Pancreas (tissue), 10 donors: ENCODE data around the gene HNRNPM. TPM values are rescaled to one million over a fixed set of nuclear protein-coding genes. Genes with fewer than 3 reads are reported as not detected.

ENCODE experiments used
- ATAC-seq, 4 donors: fragments of 200-7000 bp; cut with Tn5 transposase; one replicate each; pipeline versions ENCODE4 v1.8.0 to v1.9.1; 2020; ENCODE audit warnings: mild to moderate bottlenecking in 4 of 4, moderate library complexity in 4 of 4
- DNase-seq, 6 donors: peaks; one replicate each; pipeline ENCODE4 v3.0.0-alpha.2; 2020
- FAIRE-seq: peaks from 2 replicates; lab custom pipeline; 2012; peaks lifted over from hg19 to GRCh38; lab: Jason Lieb, UNC
- H3K27ac ChIP-seq, 4 donors: fragments of 200-600 bp; sonication (generic); 1 replicate in 3 of 4; 2 replicates in 1 of 4; pipeline versions ENCODE4 v1.5.0 to v1.8.0; 2020
- H3K27me3 ChIP-seq, 4 donors: fragments of 200-600 bp; one replicate each; pipeline ENCODE4 v1.8.0; 2021
- H3K36me3 ChIP-seq, 3 donors: fragments of 200-600 bp; sonication (generic) in 1 of 3; one replicate each; pipeline versions ENCODE4 v1.5.0 to v1.8.0; 2020 to 2021
- H3K4me1 ChIP-seq, 3 donors: fragments of 200-600 bp; one replicate each; pipeline ENCODE4 v1.8.0; 2021
- H3K4me3 ChIP-seq, 4 donors: fragments of 200-600 bp; sonication (generic) in 2 of 4; one replicate each; pipeline versions ENCODE4 v1.5.0 to v1.8.0; 2020 to 2021
- H3K9me3 ChIP-seq, 4 donors: fragments of 200-600 bp; one replicate each; pipeline ENCODE4 v1.8.0; 2021
- WGBS, 2 donors: extraction: QIAGEN DNeasy Blood & Tissue Kit; methylation state at CpG; one replicate each; pipeline ENCODE4 v1.1.7; 2013; 5-methylcytosine and 5-hydroxymethylcytosine counted together
- intact Hi-C, 3 donors: fragments of 100-400 bp; cut with DNase I; formaldehyde crosslinking; loops; one replicate each; pipeline versions ENCODE4 v1.11.1 to v1.14.2; 2022
- polyA plus RNA-seq, 2 donors: library from polyadenylated mRNA; stranded (reverse); fragments of 200-250 nt; gene quantifications; one replicate each; pipeline ENCODE4 v1.2.3, GENCODE V29; 2013
- total RNA-seq, 6 donors: library from RNA; stranded (reverse); fragmentation: NEBNext Ultra II Directional in 4 of 6; extraction: Animal tissue kit (Norgen Biotek cat#: 25700) in 4 of 6; gene quantifications; one replicate each; pipeline versions ENCODE4 v1.2.1 to v1.2.4, GENCODE V29; 2021 to 2023
- TF ChIP-seq, protein P1 (sequence below), 4 donors: fragments of 200-600 bp; sonication (generic) in 3 of 4; IDR thresholded peaks; one replicate each; pipeline versions ENCODE4 v1.5.0 to v1.8.0; 2021; ENCODE audit warnings: antibody characterized with exemption in 4 of 4
- donor health status: healthy with polysubstance abuse.
- donor health status: DM: no; HTN: no; CAD: no; lungs with moderate emphysema.
- donor health status: DM: no; HTN: no; CAD: no.
- donor health status: control.
- donor health status: control.
- donor health status: Bipolar disorder and iron deficiency.
- donor health status: DM: yes; HTN: yes; CAD: no.
- donor health status: DM: no; HTN: no; CAD: no.
- donor health status: DM: no; HTN: no; CAD: no.
- donor health status: DM: yes; HTN: yes; CAD: no.

The HNRNPM gene
- total and polyA plus RNA-seq, 8 donors: 44.5 to 90.1 (median 66.6) TPM

DNA sequence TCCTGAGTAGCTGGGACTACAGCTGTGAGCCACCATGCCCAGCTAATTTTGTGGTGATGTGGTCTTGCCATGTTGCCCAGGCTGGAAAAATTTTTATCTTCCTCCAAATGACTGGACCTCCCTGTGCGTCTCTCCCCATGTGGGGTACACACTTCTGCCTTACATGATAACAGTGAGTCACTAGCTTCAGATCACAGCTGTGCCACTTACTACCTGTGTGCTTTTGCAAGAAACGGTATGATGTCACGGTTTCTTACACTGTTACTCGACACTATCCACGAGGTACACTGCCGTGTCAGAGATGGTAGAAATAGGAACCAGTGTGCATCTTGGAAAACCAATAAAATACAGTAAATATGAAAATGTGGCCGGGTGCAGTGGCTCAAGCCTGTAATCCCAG, 86.7 kb downstream of the HNRNPM start:
- Histone ChIP-seq H3K27me3 (no peaks in the 10 kb centered on the region), H3K27ac (no peak overlapping the region), H3K9me3 (no peaks in the 10 kb centered on the region), H3K4me1 (no peaks in the 10 kb centered on the region), H3K4me3 (no peak overlapping the region), H3K36me3 (no peaks in the 10 kb centered on the region)
- FAIRE-seq: no peak
- no peak for ATAC-seq
- no peak for DNase-seq
- TF ChIP-seq, protein P1, sequence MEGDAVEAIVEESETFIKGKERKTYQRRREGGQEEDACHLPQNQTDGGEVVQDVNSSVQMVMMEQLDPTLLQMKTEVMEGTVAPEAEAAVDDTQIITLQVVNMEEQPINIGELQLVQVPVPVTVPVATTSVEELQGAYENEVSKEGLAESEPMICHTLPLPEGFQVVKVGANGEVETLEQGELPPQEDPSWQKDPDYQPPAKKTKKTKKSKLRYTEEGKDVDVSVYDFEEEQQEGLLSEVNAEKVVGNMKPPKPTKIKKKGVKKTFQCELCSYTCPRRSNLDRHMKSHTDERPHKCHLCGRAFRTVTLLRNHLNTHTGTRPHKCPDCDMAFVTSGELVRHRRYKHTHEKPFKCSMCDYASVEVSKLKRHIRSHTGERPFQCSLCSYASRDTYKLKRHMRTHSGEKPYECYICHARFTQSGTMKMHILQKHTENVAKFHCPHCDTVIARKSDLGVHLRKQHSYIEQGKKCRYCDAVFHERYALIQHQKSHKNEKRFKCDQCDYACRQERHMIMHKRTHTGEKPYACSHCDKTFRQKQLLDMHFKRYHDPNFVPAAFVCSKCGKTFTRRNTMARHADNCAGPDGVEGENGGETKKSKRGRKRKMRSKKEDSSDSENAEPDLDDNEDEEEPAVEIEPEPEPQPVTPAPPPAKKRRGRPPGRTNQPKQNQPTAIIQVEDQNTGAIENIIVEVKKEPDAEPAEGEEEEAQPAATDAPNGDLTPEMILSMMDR (IDR thresholded peaks at IDR 0.05): no peak
- WGBS, 2 donors: 69 to 86% methylated on average over 7 of the region's 7 CpGs
- intact Hi-C loops: no loop called here

DNA sequence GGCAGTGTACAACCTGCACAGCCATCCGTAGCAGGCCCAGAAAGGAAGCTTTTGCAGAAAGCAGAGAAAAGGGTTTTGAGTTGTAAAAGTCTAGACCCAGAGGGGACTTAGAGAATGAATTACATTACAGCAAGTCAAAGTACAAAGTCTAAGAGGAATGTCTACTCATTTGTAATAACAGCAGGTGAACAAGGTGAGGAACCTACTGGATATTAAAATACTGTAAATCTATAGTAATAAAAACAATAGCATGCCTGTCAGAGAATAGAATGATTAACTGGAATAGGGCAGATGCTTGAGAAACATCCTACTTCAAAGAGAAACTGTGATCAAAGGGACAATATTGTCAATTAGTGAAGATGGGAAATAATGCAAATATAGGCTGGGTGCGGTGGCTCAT, 87.5 kb downstream of the HNRNPM start:
- intact Hi-C loops: no loop called here
- no peak overlapping the region for H3K27ac ChIP-seq
- H3K4me1 ChIP-seq: no peaks in the 10 kb centered on the region
- no peaks in the 10 kb centered on the region for H3K27me3 ChIP-seq
- WGBS, 2 donors: 49 to 62% methylated on average over 2 of the region's 2 CpGs
- H3K9me3 ChIP-seq: no peaks in the 10 kb centered on the region
- no peak overlapping the region for H3K4me3 ChIP-seq
- TF ChIP-seq, protein P1 (IDR thresholded peaks at IDR 0.05): no peak
- DNase-seq (no peak), FAIRE-seq (no peak), ATAC-seq (no peak)
- no peaks in the 10 kb centered on the region for H3K36me3 ChIP-seq

DNA sequence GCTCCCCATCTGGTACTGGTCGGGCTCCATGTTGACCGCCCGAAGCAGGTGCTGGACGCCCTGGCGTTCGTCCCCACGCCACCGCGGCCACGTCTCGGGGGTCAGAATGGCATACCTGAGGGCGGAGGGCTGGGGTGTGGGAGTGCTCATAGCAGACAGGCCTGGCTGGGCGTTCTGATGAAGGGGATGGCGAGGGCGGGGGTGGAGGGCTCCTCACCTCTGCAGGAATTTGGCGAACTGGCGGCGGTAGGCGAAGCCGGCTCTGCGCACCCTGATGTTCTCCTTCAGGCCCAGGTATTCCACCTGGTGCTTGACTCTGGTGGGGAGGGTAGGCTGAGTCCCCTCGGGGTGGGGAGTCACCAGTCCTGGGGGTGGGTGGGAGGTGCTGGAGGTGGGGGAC, 91.5 kb downstream of the HNRNPM start:
- Histone ChIP-seq H3K36me3 (no peaks in the 10 kb centered on the region), H3K4me1 (no peaks in the 10 kb centered on the region), H3K4me3 (no peak overlapping the region), H3K9me3 (no peaks in the 10 kb centered on the region), H3K27me3 (no peaks in the 10 kb centered on the region), H3K27ac (no peak overlapping the region)
- intact Hi-C loops: no loop called here
- TF ChIP-seq, protein P1 (IDR thresholded peaks at IDR 0.05): no peak
- no peak for FAIRE-seq
- 50 to 56% methylated on average over 17 to 22 of the region's 22 CpGs for WGBS, 2 donors
- no peak for ATAC-seq
- no peak for DNase-seq

DNA sequence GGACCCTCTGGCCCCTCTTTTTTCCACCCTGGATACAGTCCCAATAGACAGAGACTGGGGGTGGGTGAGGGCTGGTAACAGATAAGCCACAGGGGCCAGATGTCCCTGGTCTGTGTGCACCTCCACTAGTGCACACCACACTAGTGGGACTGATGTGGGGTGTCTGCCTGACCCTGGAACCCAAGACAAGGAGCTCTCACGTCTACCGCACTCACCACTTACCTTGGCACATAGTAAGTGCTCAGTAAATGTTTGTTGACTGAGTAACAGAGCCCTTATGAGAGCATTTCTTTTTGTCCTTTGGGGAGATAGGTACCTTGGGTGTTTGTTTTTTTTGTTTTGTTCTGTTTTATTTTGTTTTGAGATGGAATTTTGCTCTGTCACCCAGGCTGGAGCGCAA, 92.3 kb downstream of the HNRNPM start:
- Histone ChIP-seq H3K27ac (no peak overlapping the region), H3K4me1 (no peaks in the 10 kb centered on the region), H3K9me3 (no peaks in the 10 kb centered on the region), H3K27me3 (no peaks in the 10 kb centered on the region), H3K4me3 (no peak overlapping the region), H3K36me3 (no peaks in the 10 kb centered on the region)
- no peak for ATAC-seq
- intact Hi-C loops: no loop called here
- WGBS, 2 donors: 81% methylated on average over 3 of the region's 3 CpGs
- no peak for DNase-seq
- no peak for FAIRE-seq
- TF ChIP-seq, protein P1 (IDR thresholded peaks at IDR 0.05): no peak

Other genes with a start within 250 kb of the HNRNPM start
- gene CERS4, start 235.6 kb upstream of the HNRNPM start, total RNA-seq: 10 to 100 TPM; 41.6 to 82.4 (median 62.1) TPM
- gene CERS4, start 235.6 kb upstream of the HNRNPM start, polyA plus RNA-seq: 100 to 1,000 TPM in 1 of 2 donors, 10 to 100 TPM in 1; 72.1 to 118 TPM
- gene CD320, start 136.6 kb upstream of the HNRNPM start, total RNA-seq: 10 to 100 TPM; 13.8 to 24.4 (median 18.2) TPM
- gene CD320, start 136.6 kb upstream of the HNRNPM start, polyA plus RNA-seq: 10 to 100 TPM; 22.2 to 58.4 TPM
- gene NDUFA7, start 123.6 kb upstream of the HNRNPM start, total RNA-seq: 10 to 100 TPM in 5 of 6 donors, 1 to 10 TPM in 1; 7.7 to 17.8 (median 11.2) TPM
- 10 to 100 TPM; 71.4 to 81.2 TPM for gene NDUFA7, start 123.6 kb upstream of the HNRNPM start, polyA plus RNA-seq
- 1,000 to 10,000 TPM in 4 of 6 donors, 100 to 1,000 TPM in 2; 892 to 1,524 (median 1,066) TPM for gene RPS28, start 123.5 kb upstream of the HNRNPM start, total RNA-seq
- gene RPS28, start 123.5 kb upstream of the HNRNPM start, polyA plus RNA-seq: 100 to 1,000 TPM; 706 to 850 TPM
- 1 to 10 TPM; 1.7 to 2.3 (median 2.0) TPM for gene KANK3, start 101.7 kb upstream of the HNRNPM start, total RNA-seq
- gene KANK3, start 101.7 kb upstream of the HNRNPM start, polyA plus RNA-seq: 10 to 100 TPM in 1 of 2 donors, 1 to 10 TPM in 1; 7.7 to 17.9 TPM
- gene ANGPTL4, start 80.8 kb upstream of the HNRNPM start, total RNA-seq: 10 to 100 TPM in 4 of 6 donors, 1 to 10 TPM in 2; 2.8 to 82.8 (median 22.5) TPM
- gene ANGPTL4, start 80.8 kb upstream of the HNRNPM start, polyA plus RNA-seq: 100 to 1,000 TPM in 1 of 2 donors, 10 to 100 TPM in 1; 95.0 to 169 TPM
- 10 to 100 TPM; 52.1 to 75.2 (median 56.8) TPM for gene RAB11B, start 54.6 kb upstream of the HNRNPM start, total RNA-seq
- 100 to 1,000 TPM in 1 of 2 donors, 10 to 100 TPM in 1; 84.6 to 107 TPM for gene RAB11B, start 54.6 kb upstream of the HNRNPM start, polyA plus RNA-seq
- 10 to 100 TPM in 5 of 6 donors, 1 to 10 TPM in 1; 8.8 to 18.0 (median 11.0) TPM for gene MARCHF2, start 31.7 kb upstream of the HNRNPM start, total RNA-seq
- gene MARCHF2, start 31.7 kb upstream of the HNRNPM start, polyA plus RNA-seq: 10 to 100 TPM; 17.1 to 22.6 TPM
- gene PRAM1, start 57.7 kb downstream of the HNRNPM start, total RNA-seq: 1 to 10 TPM in 2 of 6 donors, under 1 TPM in 4; 0.09 to 4.6 (median 0.70) TPM
- gene PRAM1, start 57.7 kb downstream of the HNRNPM start, polyA plus RNA-seq: 1 to 10 TPM; 3.0 to 3.7 TPM
- gene ZNF414, start 69.2 kb downstream of the HNRNPM start, total RNA-seq: 10 to 100 TPM in 3 of 6 donors, 1 to 10 TPM in 3; 7.3 to 16.1 (median 10.8) TPM
- gene ZNF414, start 69.2 kb downstream of the HNRNPM start, polyA plus RNA-seq: 10 to 100 TPM; 28.2 to 36.9 TPM
- 10 to 100 TPM in 2 of 6 donors, 1 to 10 TPM in 4; 1.2 to 21.3 (median 4.8) TPM for gene MYO1F, start 132.5 kb downstream of the HNRNPM start, total RNA-seq
- 1 to 10 TPM; 1.9 to 7.5 TPM for gene MYO1F, start 132.5 kb downstream of the HNRNPM start, polyA plus RNA-seq
- gene ADAMTS10, start 165.7 kb downstream of the HNRNPM start, total RNA-seq: 10 to 100 TPM in 4 of 6 donors, 1 to 10 TPM in 2; 6.7 to 45.2 (median 15.7) TPM
- gene ADAMTS10, start 165.7 kb downstream of the HNRNPM start, polyA plus RNA-seq: 100 to 1,000 TPM in 1 of 2 donors, 10 to 100 TPM in 1; 46.6 to 106 TPM
- gene NFILZ, start 185.7 kb downstream of the HNRNPM start, total RNA-seq: not detected
- gene NFILZ, start 185.7 kb downstream of the HNRNPM start, polyA plus RNA-seq: not detected